Occipital lobe (tissue), 2 donors: ENCODE measurements around the gene CHKB. TPM values are rescaled to one million over a fixed set of nuclear protein-coding genes. Genes with fewer than 3 reads are reported as not detected.

Experiments used
- DNase-seq: peaks from one replicate; lab custom pipeline; 2025; lab: John Stamatoyannopoulos, UW
- total RNA-seq: library from RNA; depleted of rRNA; stranded (reverse); fragments of >200 nt; gene quantifications from one replicate; pipeline ENCODE4 v1.2.3, GENCODE V29; 2014

The CHKB gene
- total RNA-seq, 1 donor from 2014 or later, result 24.8 TPM

GRCh38 chr22:50574383-50574755, 8.3 kb downstream of the CHKB start:
- DNase-seq, result no peak

GRCh38 chr22:50573491-50574382, 8.9 kb downstream of the CHKB start:
- no peak for DNase-seq

GRCh38 chr22:50572965-50573364, 9.7 kb downstream of the CHKB start:
- DNase-seq, result no peak

- DNase-seq, result no peak
These were observed 11.1 kb downstream of the CHKB start for GRCh38 chr22:50571264-50572175.

GRCh38 chr22:50570861-50571260, 11.8 kb downstream of the CHKB start:
- DNase-seq, result no peak

GRCh38 chr22:50569896-50570535, 12.6 kb downstream of the CHKB start:
- no peak for DNase-seq

- DNase-seq, result no peak
These were observed 13.6 kb downstream of the CHKB start for GRCh38 chr22:50569041-50569459.

- DNase-seq, result no peak
These were observed 14.0 kb downstream of the CHKB start for GRCh38 chr22:50568626-50569025.

GRCh38 chr22:50567721-50568252, 14.9 kb downstream of the CHKB start:
- DNase-seq, result no peak

GRCh38 chr22:50564289-50564688, 18.4 kb downstream of the CHKB start:
- no peak for DNase-seq

GRCh38 chr22:50563413-50564160, 19.1 kb downstream of the CHKB start:
- DNase-seq, result no peak

GRCh38 chr22:50562523-50563412, 19.9 kb downstream of the CHKB start, which contains the start of gene SYCE3:
Gene SYCE3, minus strand, starts transcription at chr22:50562919. Its CDS starts 6,514 bp downstream, at chr22:50556405.
- peak; percentile 92 for DNase-seq

- no peak for DNase-seq
These were observed 21.0 kb downstream of the CHKB start for GRCh38 chr22:50561401-50562358.

GRCh38 chr22:50560034-50560433, 22.6 kb downstream of the CHKB start:
- DNase-seq, result no peak

GRCh38 chr22:50556703-50557102, 25.9 kb downstream of the CHKB start:
- DNase-seq, result no peak

- no peak for DNase-seq
These were observed 29.3 kb downstream of the CHKB start for GRCh38 chr22:50553310-50553709.

GRCh38 chr22:50551160-50551752, 31.4 kb downstream of the CHKB start:
- DNase-seq, result no peak

- no peak for DNase-seq
These were observed 32.3 kb downstream of the CHKB start for GRCh38 chr22:50550395-50550794.
